Dedifferentiated amniotic fluid mesenchymal stem cell (primary cell): ENCODE data around the gene HOXB7.

ENCODE experiments used
- DNase-seq: peaks from one replicate; pipeline ENCODE4 v3.0.0-alpha.2; 2016; ENCODE audit errors: extremely low spot score

HOXB7 gene

DNA sequence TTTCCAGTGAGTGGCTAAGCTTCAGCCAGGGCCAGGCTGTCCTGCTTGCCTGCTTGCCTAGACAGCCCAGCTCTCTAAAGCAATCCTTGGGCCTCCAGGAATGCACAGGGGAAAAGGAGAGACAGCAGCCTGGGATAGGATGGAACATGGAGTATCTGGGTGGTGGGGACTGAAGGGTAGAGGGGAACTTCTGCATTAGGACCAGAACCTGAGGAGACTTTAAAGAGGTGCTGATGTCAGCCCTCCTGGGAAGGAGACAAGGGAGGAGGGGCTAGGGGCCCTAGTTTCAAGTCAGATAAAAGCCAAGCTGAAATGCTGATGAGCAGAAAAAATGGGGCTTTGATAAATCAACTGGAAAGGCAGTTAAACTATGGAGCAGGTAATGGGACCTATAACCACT, 1.8 kb downstream of the HOXB7 start:
- no peak for DNase-seq

DNA sequence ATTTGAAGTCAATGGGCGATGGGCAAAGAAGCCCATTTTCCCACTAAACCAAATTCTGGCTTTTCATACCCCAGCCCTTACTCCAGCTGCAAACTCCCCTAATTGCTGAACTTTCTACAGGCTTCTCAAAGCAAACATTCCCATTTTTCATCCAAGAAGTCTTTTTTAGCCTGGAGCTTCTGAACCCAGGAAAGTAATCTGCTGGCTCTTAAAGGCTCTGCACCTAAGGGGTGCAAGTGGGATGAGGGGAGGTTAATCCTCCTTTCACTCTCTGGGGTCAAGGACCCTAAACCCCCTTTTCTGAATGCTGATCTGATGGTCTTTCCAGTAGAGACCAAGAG, 2.4 kb downstream of the HOXB7 start:
- DNase-seq, result no peak

DNA sequence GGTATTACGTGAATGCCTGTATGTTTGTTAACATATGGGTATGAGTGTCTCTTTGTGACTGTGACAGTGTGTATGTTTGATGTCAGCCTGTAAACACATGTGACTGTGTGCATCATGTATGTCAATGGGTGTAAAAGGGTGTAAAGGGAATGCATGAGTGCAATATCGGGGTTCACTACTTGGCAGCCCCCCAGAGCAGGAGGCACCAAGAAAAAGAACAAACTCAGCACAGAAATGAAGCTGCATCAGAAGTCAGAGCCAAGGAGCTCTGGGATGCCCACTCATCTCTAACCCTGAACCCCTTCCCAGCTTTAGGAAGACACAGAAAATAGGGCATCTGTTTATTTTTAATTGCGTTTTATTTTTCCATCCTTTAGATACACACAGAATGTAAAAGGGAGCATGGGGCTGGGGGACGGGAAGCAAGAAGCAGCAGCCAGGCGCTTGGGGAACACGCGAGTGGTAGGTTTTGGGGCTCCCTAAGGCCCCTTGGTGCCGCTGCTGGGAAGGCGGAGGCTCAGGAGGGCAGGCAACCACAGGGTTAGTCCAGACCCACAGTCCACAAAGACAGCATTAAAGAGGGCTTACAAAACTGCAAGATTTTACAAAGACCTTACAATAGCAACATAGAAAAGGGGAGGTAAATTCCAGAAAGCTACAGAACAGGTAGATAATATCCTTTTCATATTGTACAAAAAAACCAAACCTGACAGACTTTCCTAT, 3.8 kb downstream of the HOXB7 start:
- no peak for DNase-seq

DNA sequence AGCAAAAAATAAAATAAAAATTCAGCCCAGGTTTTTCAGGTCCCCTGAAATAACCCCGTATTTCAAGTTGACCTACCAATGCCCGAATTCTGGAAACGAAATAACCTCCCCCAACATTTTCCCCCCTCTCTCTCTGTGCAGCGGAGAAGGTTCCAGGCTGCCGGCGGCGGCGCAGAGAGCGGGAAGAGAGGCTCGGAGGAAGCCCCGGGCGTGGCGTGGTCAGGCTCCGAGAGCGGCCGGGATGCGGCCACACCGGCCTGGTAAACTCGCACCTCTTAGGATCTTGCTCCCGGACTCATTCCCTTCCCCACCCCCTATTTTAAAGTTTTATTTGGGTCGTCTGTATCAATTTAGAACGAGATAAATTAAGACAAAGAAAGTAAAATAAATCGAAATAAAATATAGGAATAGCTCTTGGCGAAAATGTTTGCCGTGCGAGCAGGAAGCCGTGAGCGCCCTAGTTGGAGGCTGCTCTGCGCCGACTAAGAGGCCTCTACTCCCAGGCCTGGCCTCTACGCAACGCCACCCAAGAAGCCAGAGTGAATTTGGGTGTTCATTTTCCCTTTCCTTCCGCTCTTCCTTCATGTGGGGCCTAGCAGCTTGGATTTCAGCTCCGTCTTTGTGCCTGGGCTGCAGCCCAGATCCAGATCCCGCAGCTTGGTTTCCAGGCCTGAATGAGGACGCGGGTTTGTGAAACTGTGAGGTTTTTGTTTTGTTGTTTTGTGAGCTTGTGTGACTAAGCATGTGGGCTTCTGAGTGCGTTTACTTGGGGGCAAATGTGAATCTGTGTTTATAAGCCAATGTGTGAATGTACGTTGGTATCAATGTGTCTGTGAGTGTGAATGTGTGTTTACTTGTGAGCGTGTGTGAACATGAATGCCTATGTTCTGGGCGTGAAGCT, 4.6 kb downstream of the HOXB7 start:
- DNase-seq, result no peak

DNA sequence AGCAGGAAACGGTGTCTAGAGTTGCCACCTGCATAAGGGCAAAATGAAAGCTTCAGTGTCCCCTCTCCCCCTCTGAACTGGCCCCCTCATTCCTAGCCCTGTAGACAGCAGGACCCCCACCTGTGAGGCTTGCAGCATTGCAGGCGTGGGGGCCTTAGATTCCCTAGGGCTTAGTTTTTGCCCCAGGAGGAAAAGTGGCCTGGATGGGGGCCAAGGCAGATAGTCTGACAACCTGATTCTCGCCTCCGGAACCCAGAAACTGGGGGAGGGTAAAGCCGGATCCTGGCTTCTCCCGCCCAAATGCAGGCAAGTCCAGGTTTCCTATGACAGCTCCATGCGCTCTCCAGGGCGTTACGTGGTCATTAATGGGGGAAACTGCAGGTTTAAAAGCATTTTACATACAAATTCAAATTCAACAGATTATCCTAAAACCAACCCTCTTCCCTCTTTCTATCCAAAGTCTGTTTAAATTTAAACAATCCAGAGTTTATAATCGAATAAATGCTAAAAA, 5.4 kb downstream of the HOXB7 start:
- DNase-seq, result no peak

DNA sequence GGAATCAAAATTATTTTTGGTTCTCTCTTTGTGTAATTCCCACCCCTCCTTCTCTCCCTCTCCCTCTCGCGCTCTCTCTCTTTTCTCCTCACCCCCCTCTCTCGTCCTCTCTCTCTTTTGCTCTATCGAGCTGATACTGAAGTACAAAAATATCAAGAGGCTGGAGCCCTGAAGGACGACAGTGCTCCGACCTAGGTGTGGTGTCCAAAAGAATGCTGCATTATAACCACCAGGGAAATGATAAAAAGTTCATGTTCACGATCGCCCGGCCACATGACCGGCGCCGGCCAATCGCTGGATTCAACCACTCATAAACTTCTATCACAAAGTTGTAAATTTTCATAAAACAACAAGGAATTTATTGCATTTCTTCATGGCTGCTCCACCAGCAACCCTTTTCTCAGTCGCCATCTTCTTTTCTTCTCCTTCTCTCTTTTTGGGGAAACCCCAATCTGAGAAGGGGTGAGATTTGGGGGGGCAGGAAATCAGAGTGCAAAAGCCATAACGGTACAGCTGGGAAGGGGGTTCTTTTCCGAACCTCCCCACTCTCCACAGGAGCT, 6.0 kb downstream of the HOXB7 start, which contains the start of gene HOXB6:
Gene HOXB6 (minus strand): TSS at position 217 of the 560 bp plus-strand sequence. CDS start 6,836 bp downstream, outside the sequence.
- no peak for DNase-seq

DNA sequence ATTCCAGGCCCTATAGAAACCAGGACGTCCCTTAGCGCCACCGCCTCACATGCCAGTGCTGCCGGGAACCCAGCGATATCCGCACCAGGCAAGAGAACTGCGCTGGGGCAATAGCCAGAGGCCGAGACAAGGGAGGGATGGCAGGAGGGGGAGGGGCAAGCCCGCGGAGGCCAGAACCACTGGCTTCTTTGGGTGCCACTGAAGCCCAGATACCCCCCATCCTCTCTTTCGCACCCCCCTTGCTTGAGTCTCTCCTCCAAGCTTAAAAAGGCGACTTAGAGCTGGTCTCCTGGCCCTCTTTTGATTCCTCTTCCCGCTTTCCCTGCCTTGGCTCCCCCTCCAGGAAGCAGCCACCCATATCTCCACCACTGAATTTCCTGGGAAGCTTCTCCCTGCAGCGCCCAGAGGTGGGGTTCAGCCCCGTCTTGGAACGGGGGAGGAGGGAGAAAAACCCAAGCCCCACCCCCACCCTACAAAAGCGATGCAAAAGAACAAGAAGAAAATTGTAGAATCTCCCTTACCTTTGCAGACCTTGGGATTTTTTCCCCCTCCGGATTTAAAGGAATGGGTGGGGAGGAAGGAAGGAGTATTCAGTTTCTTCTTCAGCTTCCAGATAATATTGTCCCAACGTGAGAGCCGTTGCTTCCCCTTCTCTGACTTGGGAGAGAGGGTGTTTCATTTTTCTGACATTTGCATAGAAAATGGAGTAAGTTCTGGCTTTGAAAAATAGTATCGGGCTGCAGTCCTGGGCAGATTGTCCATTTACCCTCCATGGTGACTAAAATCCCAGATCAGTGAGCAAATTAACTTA, 6.7 kb downstream of the HOXB7 start:
- DNase-seq, result no peak

DNA sequence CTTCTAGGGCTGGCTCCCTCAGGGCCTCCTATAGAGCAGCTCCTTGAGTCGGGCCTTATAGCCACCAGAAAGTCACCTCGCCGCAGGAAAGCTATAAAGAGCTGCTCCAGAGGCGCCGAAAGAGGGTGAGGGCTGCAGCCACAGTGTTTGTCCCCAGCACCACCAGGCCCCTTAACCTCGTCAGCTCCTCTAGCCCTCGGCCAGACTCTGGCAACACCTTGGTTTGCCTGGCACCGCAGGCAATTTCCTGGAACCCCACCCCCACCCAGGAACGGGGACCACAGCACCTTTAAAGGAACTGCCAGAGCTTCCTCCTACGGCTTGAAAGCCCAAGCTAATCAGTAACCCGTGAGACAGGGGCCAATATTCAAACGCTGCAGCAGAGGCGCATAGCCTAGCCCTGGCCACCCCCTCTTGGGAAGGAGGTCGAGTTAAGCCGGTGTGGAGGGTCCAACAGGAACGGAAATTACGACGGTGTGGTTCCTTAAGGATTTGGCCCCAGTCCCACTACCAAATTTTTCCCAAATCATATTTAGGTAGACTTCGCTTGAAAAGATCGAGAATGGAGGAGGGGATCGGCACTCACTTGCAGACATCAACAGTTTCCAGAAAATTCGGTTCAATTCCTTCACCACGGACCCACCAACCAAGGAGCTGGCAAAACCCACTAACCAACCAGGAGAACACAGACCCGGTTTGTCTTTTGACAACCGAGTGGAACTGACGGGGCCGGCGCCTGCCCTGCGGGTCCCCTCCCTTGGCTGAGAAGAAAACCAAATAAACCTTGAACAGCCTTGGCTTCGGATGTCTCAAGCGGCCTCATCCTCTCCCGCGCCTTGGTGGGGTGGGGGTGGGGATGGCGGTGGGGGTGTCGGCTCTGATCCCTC, 9.0 kb downstream of the HOXB7 start:
- DNase-seq, result no peak

DNA sequence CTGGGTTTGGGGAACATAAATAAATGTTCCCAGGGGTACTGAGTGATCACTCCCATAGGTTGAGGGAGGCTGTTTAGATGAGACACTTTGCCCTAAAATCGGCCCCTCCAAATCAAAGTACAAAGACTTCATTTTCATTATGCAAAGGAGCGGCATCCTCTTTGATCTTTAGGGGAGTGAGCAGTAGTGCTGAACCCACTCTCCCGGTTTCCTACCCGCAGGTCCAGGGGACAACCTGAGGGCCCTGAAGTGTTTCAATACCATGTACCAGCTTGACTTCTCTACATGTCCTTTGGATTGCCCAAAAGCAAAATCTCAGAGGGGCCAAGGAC, 9.6 kb downstream of the HOXB7 start:
- no peak for DNase-seq

DNA sequence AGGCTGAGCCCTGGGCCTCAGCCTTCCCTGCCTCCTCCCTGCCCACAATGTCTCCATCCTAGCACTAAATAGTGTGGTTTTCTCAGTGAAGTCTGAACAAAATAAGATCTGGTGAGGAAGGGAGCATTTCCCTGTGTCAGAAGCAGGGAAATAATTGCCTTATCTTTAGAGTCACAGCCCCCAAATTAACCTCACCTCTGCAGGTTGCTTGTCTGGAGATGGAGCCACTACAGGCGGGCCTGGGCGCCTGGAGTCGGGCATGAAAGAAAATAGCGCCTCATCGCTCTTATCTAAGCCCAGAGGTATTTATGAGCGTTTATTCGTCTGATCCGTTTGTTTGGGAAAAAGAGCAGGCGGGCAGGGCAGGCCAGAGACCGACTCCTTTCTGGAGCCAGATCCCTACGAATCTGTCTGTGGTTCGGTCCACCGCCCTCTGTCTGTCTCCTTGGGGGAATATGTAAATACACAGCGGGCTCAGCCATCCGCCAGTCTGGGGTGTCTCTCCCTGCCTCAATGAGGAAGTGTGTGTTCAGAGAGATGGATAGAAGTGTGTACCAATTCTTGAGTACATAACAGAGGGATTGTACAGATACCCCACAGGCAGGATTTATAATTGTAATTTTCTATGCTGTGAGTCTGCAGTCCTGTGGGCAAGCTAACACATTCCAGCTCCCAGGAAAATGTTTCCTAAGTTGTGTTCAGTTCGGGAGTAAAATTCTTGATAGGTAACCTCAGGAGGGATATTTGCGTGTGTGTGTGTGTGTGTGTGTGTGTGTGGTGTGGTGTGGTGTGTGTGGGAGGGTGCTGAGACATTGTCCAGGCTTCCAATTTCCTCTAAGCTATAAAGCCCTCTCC, 10.3 kb downstream of the HOXB7 start:
- no peak for DNase-seq

DNA sequence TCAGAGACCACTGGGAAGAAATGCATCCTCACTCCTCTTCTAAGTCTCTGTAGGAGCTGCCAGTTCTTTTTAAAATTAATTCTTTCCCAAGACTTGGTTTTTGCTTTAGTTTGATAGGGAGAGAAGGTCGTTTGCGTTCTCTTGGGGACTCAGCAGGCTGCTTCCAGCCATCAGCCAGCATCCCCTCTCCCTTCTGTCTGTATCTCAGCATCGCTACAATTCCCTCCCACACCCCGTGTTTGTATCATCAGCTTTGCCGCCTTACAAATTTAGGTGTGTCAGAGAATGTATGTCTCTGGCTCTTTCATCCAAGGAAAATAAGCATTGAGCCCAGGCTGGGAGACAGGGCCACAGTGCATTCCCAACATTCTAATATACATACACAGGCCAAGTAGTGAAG, 11.5 kb downstream of the HOXB7 start:
- no peak for DNase-seq

DNA sequence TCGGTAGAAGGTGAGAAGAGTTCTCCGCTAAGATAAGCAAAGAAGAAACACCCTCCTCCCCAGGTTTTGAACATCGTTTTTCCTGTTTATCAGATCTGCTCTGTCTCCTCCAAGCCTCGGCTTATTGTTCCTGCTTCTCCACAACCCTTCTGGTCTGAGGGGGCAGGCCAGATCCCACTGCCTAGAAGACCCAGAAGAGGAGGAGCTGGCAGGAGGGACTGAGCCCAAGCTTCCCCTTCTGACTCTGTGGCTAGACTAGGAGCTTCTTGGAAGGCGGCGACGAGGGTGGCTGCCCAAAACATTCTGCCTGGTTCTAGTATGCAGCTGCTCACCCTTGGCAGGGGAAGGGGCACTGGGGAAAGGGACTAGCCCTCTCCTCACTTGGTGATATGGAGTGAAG, 12.1 kb downstream of the HOXB7 start:
- no peak for DNase-seq

DNA sequence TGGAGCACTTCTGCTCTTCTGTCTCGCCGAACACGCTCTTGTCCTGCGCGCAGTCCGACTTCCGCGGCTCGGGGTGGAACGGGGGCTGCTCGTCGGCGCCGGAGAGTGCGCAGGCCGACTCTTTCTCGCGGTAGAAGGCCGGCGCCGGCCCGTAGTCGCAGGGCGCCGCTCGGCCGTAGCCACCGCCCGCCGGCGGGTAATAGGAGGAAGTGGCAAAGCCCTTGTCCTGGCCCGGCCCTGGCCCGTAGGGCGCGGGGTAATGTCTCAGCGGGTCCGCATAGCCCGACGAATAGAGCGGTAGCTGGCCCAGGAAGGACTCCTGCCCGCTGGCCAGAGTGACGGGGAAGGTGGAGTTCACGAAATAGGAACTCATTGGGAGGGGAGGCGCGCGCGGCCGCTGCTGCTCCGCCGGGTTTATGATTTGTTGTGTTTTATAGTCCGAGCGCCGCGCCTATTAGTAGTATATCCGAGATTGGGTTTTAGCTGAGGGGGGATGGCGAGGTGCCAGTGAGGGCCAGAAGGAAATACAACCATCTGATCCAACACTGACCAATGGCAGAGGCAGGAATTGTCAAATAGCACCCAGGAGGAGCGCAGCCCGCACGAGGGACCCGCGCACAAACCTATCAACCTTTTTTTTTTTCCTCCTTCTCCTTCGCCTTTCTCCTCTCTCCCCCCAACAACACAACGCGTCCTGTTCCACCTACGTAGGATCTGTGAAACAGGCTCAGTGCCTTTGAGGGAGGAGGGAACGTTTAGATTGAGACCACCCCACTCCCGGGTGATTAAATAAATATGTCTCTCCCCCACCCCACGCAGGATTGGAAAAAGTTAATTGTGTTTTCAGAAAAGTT, 12.8 kb downstream of the HOXB7 start:
- no peak for DNase-seq

DNA sequence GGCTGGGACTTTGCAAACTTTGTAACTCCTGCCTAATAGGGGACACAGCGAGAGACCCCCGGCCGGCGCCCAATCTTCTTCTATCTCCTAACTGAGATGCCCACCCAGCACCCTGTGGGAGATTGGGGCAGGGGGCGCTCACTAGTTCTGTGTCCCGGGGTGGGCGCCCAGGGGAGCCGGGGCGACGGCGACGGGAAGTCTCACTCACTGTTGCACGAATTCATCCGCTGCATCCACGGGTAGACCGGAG, 13.4 kb downstream of the HOXB7 start:
- DNase-seq, result no peak

DNA sequence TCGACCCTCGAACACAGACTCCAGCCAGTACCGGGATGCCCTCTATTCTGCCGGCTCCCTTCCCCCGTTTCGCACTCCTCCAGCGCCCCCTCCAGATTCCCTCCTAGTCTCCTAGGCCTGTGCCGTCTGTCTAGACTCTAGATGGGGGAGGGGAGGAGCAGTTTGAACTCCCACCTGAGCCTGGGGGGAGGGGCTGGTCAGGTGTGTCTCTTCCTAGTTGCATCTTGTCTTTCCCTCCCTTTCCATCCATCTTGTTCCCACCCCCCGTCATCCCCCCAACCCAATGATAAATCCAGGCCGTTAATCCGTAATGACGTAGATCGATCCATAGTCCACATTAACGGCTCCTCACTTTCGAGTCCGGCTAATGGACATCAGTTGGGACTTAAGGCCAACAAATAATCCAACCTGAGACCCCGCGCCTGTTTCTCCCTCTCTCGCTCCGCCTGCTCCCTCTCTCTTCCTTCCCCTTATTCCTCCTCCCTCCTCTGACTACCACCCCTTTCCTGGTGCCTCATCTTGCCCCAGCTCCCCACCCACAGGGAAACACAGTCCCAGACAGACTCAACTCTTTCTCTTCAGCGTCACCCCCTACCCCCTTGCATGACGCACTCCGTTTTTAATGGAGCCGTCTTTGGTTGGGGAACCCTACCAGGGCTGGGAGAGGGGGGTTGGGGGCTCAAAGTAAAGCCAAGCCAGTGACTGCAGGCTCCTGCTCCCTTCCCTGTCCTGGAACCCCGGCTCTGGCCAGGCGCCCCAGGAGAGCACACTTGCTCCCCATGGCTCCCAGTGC, 13.9 kb downstream of the HOXB7 start:
- no peak for DNase-seq

DNA sequence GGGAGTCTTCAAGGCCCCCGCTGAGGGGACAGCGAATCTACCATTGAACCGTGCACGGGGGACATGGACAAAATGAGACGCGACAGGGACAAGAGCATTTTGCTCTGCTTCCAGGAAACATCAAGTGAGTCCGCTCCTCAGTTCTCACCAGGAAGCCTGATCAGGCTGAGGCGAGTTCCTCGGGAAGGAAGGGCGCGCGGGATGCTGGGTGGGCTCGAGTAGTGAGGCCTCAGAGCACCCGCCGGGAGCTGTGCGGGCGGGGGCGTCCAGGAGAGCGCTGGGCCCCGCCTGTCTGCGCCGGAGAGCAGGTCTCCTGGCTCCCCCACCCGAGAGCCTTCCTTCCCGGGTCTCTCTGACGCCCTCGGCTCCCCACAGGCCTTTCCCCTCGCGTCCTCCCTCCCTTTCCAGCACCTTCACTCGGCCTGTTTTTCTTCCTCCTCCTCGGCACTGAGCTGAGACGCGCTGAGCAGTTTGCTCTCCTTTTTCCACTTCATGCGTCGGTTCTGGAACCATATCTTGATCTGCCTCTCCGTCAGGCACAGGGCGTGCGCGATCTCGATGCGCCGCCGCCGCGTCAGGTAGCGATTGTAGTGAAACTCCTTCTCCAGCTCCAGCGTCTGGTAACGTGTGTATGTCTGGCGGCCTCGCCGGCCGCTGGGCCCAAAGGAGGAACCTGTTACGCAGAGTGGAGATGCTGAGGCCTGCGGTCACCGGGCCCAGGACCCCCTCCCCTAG, 14.7 kb downstream of the HOXB7 start:
- no peak for DNase-seq

DNA sequence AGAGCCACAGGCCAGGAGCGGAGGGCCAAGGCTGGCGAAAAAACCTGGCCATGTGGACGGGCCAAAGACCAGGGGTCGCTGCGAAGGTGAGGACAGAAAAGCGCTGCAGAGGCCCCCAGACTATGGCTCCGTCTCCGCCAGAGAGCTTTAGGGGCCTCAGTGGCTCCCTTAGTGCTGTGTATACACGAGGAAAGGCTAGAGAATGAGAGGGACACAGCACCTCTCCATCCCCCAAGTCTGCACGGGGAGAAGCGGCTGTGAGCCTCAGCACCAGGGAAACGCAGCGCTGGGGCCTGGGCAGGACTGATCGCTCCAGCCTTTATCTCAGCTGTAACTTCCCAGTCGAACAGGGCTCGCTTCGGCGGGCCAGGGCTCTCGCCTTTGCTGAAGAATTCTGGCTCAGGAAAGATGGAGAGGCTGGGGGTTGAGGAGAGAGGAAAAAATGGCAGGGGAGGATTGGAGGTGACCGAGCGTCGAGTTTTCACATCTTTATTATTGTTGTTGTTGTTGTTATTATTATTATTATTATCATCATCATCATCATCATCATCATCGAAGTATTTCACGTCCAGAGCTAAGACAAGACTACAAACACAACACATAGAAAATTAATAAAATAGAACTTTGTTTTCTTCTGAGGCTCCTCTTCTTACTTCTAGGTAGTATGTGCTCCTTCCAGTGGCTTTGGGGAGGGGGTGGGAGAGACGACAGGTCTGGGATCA, 15.4 kb downstream of the HOXB7 start:
- no peak for DNase-seq
